HT-29 (cell line): ENCODE results near the gene PCDHGA7. TPM values are rescaled to one million over a fixed set of nuclear protein-coding genes. Genes with fewer than 3 reads are reported as not detected.
"Not testable (repeated sequence)": the region's sequence is repeated elsewhere in the genome, so short reads cannot be mapped to it uniquely, and the experiment has no call there.

Experiments used
- DNase-seq: peaks from one replicate; pipeline ENCODE4 v3.0.0-alpha.2; 2015; ENCODE audit warnings: low spot score
- total RNA-seq: library from RNA; depleted of rRNA; stranded (reverse); fragments of >200 nt; shearing (Covaris generic); gene quantifications from 2 replicates; pipeline ENCODE4 v1.2.3, GENCODE V29; 2014; rRNA removed

Gene PCDHGA7
- total RNA-seq, 1 experiment from 2014 or later = 0.03 TPM

DNA sequence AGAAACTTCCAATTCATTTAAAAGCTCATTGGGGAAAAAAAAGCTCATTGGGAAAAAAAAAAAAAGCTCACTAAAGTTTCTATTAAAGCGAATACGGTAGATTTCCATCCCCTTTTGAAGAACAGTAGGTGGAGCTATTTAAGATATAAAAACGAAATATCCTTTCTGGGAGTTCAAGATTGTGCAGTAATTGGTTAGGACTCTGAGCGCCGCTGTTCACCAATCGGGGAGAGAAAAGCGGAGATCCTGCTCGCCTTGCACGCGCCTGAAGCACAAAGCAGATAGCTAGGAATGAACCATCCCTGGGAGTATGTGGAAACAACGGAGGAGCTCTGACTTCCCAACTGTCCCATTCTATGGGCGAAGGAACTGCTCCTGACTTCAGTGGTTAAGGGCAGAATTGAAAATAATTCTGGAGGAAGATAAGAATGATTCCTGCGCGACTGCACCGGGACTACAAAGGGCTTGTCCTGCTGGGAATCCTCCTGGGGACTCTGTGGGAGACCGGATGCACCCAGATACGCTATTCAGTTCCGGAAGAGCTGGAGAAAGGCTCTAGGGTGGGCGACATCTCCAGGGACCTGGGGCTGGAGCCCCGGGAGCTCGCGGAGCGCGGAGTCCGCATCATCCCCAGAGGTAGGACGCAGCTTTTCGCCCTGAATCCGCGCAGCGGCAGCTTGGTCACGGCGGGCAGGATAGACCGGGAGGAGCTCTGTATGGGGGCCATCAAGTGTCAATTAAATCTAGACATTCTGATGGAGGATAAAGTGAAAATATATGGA, 48.0 kb downstream of the PCDHGA7 start, which contains the start of gene PCDHGA12:
TSS of gene PCDHGA12 (plus strand) at position 176 of the 782 bp plus-strand sequence. CDS start at position 429, 253 bp downstream.
- no peak for DNase-seq

DNA sequence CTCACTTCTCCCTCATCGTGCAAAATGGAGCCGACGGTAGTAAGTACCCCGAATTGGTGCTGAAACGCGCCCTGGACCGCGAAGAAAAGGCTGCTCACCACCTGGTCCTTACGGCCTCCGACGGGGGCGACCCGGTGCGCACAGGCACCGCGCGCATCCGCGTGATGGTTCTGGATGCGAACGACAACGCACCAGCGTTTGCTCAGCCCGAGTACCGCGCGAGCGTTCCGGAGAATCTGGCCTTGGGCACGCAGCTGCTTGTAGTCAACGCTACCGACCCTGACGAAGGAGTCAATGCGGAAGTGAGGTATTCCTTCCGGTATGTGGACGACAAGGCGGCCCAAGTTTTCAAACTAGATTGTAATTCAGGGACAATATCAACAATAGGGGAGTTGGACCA, 48.7 kb downstream of the PCDHGA7 start:
- no peak for DNase-seq

DNA sequence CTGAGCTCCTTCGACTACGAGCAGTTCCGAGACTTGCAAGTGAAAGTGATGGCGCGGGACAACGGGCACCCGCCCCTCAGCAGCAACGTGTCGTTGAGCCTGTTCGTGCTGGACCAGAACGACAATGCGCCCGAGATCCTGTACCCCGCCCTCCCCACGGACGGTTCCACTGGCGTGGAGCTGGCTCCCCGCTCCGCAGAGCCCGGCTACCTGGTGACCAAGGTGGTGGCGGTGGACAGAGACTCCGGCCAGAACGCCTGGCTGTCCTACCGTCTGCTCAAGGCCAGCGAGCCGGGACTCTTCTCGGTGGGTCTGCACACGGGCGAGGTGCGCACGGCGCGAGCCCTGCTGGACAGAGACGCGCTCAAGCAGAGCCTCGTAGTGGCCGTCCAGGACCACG, 49.8 kb downstream of the PCDHGA7 start:
- DNase-seq = not testable (repeated sequence)

DNA sequence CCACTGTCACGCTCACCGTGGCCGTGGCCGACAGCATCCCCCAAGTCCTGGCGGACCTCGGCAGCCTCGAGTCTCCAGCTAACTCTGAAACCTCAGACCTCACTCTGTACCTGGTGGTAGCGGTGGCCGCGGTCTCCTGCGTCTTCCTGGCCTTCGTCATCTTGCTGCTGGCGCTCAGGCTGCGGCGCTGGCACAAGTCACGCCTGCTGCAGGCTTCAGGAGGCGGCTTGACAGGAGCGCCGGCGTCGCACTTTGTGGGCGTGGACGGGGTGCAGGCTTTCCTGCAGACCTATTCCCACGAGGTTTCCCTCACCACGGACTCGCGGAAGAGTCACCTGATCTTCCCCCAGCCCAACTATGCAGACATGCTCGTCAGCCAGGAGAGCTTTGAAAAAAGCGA, 50.2 kb downstream of the PCDHGA7 start:
- DNase-seq = not testable (repeated sequence)

DNA sequence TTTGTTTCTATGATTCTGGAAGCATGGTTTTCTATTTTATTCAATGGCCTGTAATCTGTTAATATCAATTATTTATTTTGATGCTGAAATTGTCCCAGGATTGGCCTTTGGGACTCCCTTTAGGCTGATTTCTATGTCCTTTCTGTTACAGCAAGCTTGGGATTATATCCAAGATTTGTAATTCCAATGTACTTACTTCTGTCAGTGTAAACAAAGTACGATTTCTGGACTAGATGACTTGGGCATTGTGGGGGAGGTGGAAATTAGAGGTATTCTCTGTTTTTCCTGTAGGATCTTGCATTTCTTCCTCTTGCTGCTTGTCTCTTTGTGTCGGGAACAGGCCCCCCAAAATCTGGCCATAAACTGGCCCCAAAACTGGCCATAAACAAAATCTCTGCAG, 51.5 kb downstream of the PCDHGA7 start:
- DNase-seq = no peak

Other genes starting within 250 kb of the PCDHGA7 start
- not detected in 2 replicates for gene PCDHB5, start 247.5 kb upstream of the PCDHGA7 start, total RNA-seq
- not detected in 2 replicates for gene PCDHB6, start 232.7 kb upstream of the PCDHGA7 start, total RNA-seq
- 0.05 TPM in 2 replicates for gene PCDHB7, start 210.1 kb upstream of the PCDHGA7 start, total RNA-seq
- 0.16 TPM in 1 of 2 replicates, not detected in the other for gene PCDHB8, start 205.0 kb upstream of the PCDHGA7 start, total RNA-seq
- 0.05 and 0.69 TPM in 2 replicates for gene PCDHB16, start 200.4 kb upstream of the PCDHGA7 start, total RNA-seq
- 0.03 and 0.25 TPM in 2 replicates for gene PCDHB9, start 195.6 kb upstream of the PCDHGA7 start, total RNA-seq
- 0.05 TPM in 1 of 2 replicates, not detected in the other for gene PCDHB10, start 190.4 kb upstream of the PCDHGA7 start, total RNA-seq
- 0.23 TPM in 1 of 2 replicates, not detected in the other for gene PCDHB11, start 183.1 kb upstream of the PCDHGA7 start, total RNA-seq
- 0.13 and 0.18 TPM in 2 replicates for gene PCDHB12, start 174.0 kb upstream of the PCDHGA7 start, total RNA-seq
- 0.05 and 0.15 TPM in 2 replicates for gene PCDHB13, start 168.8 kb upstream of the PCDHGA7 start, total RNA-seq
- gene PCDHB14, start 159.4 kb upstream of the PCDHGA7 start, total RNA-seq = 0.18 and 0.31 TPM in 2 replicates
- gene PCDHB15, start 137.3 kb upstream of the PCDHGA7 start, total RNA-seq = 0.05 and 0.20 TPM in 2 replicates
- 0.33 TPM in 1 of 2 replicates, not detected in the other for gene SLC25A2, start 78.7 kb upstream of the PCDHGA7 start, total RNA-seq
- 36.5 and 44.4 TPM in 2 replicates for gene TAF7, start 62.0 kb upstream of the PCDHGA7 start, total RNA-seq
- gene PCDHGA1, start 52.2 kb upstream of the PCDHGA7 start, total RNA-seq = 0.21 and 0.61 TPM in 2 replicates
- gene PCDHGA2, start 44.0 kb upstream of the PCDHGA7 start, total RNA-seq = 0.03 and 0.05 TPM in 2 replicates
- 0.10 TPM in 1 of 2 replicates, not detected in the other for gene PCDHGA3, start 38.9 kb upstream of the PCDHGA7 start, total RNA-seq
- 0.10 and 0.23 TPM in 2 replicates for gene PCDHGB1, start 32.6 kb upstream of the PCDHGA7 start, total RNA-seq
- 0.05 TPM in 1 of 2 replicates, not detected in the other for gene PCDHGA4, start 27.7 kb upstream of the PCDHGA7 start, total RNA-seq
- 0.26 TPM in 1 of 2 replicates, not detected in the other for gene PCDHGB2, start 22.7 kb upstream of the PCDHGA7 start, total RNA-seq
- 0.13 TPM in 2 replicates for gene PCDHGA5, start 18.6 kb upstream of the PCDHGA7 start, total RNA-seq
- gene PCDHGB3, start 12.5 kb upstream of the PCDHGA7 start, total RNA-seq = 0.41 and 0.47 TPM in 2 replicates
- 0.21 and 0.48 TPM in 2 replicates for gene PCDHGA6, start 8.9 kb upstream of the PCDHGA7 start, total RNA-seq
- gene PCDHGB4, start 5.0 kb downstream of the PCDHGA7 start, total RNA-seq = 0.05 TPM in 1 of 2 replicates, not detected in the other
- gene PCDHGA8, start 9.9 kb downstream of the PCDHGA7 start, total RNA-seq = 0.10 TPM in 1 of 2 replicates, not detected in the other
- not detected in 2 replicates for gene PCDHGB5, start 15.2 kb downstream of the PCDHGA7 start, total RNA-seq
- 0.31 and 0.50 TPM in 2 replicates for gene PCDHGA9, start 20.0 kb downstream of the PCDHGA7 start, total RNA-seq
- gene PCDHGB6, start 25.3 kb downstream of the PCDHGA7 start, total RNA-seq = 0.18 and 0.33 TPM in 2 replicates
- 2.8 and 4.3 TPM in 2 replicates for gene PCDHGA10, start 30.2 kb downstream of the PCDHGA7 start, total RNA-seq
- 0.66 and 2.1 TPM in 2 replicates for gene PCDHGB7, start 34.9 kb downstream of the PCDHGA7 start, total RNA-seq
- gene PCDHGA11, start 38.3 kb downstream of the PCDHGA7 start, total RNA-seq = 0.13 and 0.64 TPM in 2 replicates
- gene PCDHGA12, start 47.8 kb downstream of the PCDHGA7 start, total RNA-seq = 0.13 and 0.37 TPM in 2 replicates
- 1.8 and 2.1 TPM in 2 replicates for gene PCDHGC3, start 93.2 kb downstream of the PCDHGA7 start, total RNA-seq
- gene PCDHGC4, start 102.3 kb downstream of the PCDHGA7 start, total RNA-seq = 1.7 TPM in 1 of 2 replicates, not detected in the other
- 0.61 TPM in 1 of 2 replicates, not detected in the other for gene PCDHGC5, start 106.3 kb downstream of the PCDHGA7 start, total RNA-seq
- 52.1 and 74.7 TPM in 2 replicates for gene DIAPH1, start 236.3 kb downstream of the PCDHGA7 start, total RNA-seq